ENCODE results near the gene MEPCE.

MEPCE gene

DNA sequence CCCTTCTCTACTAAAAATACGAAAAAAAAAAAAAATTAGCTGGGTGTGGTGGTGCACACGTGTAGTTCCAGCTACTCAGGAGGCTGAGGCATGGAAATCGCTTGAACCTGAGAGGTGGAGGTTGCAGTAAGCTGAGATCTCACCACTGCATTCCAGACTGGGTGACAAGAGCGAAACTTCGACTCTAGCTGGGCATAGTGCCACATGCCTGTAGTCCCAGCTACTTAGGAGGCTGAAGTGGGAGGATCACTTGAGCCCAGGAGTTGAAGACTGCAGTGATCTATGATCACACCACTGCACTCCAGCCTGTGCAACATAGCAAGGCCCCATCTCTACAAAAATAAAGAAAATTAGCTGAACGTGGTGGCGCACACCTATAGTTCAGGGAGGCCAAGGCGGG is 35.7 kb downstream of the MEPCE start:
- DNase-seq = no peak

GRCh38 chr7:100465702-100466311 is 36.2 kb downstream of the MEPCE start:
- peak; percentile 62 for DNase-seq

DNA sequence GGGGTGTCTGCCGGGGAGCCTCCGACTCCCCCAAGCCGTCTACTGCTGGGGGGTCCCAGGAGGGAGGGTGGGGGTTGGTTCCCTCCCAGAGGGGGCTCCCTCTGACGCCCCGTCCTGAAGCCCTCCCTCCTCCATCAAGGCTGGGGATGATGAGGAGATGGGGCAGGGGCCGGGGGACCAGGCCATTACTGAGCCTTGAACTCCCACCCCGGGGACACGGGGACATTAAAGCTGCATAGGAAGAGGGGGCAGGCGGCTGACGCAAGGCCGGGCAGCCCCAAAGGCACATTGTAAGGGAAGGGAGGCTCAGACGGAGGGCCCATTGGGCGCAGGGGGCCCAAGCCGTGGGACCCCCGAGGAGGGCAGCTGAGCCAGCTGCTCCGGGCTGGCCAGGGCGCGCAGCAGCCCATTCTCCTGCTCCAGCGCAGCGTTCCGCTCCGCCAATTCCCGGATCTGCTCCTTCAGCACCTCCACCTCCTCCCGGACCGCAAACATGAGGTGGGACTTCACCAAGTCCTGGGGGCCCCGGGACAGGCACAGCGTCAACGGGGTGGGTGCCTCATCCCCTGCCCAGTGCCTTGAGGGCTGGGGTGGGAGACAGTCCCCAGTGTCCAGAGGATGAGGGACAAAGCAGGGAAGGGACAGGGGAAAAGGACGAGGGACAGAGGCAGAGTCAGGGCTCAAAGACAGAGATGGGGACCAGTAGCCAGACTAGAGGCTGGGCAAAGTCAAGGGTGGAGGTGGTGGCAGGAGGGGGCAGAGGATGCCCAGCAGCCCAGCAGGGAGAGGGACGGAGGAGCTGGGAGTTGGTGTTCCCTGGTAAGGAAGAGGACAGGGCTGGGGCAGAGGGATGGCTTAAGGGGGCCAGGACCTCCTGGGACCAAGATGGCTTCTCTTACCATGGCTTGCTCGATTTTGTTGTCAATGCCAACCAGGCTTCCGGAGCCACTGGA is 37.3 kb downstream of the MEPCE start:
- no peak for DNase-seq

DNA sequence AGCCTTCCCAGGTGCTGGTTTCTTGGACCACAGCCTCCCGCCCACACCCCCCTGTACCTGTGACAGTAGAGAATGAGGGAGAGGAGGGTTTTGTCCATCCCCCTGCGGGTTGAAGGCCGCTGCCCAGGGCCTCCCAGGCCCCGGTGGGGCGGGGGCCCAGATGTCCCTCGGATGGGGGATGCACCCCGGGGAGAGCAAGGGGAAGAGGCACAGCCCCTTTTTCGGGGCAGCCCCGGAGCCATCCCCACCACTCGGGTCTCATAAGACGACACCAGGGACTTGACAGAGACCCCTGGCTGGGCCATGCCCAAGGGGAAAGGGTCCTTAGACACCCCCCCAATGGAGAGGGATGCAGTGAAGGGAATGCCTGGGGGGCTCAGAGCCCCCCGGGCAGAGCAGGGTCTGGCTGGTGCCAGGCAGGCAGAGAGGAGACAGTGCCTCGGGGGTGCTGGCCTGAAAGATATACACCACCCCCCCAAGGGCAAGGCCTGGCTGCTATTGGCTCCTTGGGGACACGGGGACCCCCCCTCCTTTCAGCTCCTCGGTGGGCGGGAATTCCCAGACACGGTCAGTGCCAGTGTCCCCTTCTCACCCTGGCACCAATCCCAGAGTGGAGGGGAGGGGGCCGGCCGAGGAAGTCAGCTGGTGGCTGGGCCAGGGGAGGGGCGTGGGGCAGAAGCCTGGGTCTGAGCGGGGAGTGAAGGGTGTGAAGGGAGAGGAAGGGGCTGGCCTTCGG is 38.2 kb downstream of the MEPCE start:
- no peak for DNase-seq

GRCh38 chr7:100469227-100470044 is 39.8 kb downstream of the MEPCE start:
- peak; percentile 76 for DNase-seq

DNA sequence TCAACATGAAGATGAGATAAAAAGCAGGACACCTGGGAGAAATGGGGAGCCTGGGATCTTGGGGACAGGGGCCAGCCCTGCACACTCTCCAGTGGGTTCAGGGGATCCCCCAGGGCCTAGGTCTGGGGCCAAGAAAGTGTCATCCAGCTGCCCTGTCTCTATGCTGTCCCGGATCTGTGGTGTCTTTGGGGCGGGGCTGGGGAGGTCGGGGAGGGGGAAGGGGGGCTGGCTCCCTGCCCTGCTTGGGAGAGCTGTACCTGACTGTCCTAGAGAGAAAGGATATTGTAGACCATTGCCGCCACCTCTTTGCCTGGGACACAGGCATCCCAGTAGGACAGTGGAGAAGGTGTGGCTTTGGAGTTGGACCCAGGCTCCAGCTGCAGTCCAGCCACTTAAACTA is 41.4 kb downstream of the MEPCE start:
- DNase-seq = no peak

DNA sequence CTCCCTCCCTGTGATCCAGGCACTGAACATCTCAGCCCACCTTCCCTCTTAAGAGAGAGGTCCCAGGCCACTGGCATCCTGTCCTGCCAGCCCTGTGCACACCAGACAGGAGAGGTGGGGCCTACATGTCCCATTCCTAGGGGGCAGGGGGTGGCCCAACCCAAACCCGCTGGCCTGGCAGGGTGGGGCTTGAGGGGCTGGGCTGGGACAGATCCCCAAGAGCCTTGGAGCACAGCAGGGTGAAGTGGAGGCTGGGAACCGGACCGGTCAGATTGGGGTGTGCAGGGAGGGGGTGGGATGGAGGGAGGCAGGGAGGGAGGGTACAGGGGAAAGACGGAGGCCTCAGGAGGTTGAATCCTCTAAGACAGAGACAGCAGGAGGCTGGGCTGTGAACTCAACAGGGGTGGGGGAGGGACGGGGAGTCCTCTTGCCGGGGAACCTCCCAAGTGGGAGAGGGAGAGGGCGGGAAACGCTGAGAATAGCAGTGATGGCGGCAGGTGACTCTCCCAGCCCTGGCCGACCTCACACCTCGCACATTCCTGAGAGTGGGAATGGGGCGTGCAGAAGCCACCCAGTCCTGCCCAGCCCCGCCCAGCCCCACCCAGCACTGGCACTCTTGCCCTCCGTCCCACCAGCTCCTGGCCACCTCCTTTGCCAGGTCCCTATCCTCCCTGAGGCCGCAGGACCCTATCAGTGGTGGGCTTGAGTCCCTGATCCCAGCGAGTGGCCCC is 42.7 kb downstream of the MEPCE start:
- DNase-seq = no peak

DNA sequence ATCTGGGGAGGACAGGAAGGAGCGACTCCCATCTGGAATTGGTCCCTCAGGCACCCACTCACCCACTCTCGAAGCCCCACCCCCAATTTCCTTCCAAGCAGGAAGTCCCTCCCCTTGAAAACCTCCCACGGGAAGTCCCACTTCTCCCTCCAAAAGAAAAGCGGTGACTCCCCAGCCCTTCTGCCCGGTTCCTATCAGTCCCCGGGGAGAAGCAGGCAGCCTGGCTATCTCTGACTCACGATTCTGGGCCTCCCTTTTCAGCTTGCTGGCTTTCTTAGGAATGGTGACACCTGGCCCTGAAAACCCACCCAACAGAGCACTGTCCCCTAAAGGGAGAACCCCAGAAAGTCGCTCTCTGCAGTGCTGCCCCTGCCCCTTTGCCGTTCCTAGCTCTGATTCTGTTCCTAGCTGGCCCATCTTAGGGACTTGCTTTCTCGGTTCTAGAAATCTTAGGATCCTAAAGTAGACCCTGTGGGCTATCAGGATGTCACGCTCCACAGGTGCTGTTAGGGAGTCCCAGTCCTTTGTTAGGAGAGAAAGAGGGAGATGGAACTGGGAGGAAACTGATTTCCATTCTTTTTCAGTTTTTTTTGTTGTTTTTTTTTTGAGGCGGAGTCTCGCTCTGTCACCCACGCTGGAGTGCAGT is 43.3 kb downstream of the MEPCE start:
- no peak for DNase-seq

GRCh38 chr7:100475549-100475948 is 45.9 kb downstream of the MEPCE start:
- no peak for DNase-seq

- DNase-seq = no peak
Measured at GRCh38 chr7:100476101-100476780, 46.6 kb downstream of the MEPCE start.

DNA sequence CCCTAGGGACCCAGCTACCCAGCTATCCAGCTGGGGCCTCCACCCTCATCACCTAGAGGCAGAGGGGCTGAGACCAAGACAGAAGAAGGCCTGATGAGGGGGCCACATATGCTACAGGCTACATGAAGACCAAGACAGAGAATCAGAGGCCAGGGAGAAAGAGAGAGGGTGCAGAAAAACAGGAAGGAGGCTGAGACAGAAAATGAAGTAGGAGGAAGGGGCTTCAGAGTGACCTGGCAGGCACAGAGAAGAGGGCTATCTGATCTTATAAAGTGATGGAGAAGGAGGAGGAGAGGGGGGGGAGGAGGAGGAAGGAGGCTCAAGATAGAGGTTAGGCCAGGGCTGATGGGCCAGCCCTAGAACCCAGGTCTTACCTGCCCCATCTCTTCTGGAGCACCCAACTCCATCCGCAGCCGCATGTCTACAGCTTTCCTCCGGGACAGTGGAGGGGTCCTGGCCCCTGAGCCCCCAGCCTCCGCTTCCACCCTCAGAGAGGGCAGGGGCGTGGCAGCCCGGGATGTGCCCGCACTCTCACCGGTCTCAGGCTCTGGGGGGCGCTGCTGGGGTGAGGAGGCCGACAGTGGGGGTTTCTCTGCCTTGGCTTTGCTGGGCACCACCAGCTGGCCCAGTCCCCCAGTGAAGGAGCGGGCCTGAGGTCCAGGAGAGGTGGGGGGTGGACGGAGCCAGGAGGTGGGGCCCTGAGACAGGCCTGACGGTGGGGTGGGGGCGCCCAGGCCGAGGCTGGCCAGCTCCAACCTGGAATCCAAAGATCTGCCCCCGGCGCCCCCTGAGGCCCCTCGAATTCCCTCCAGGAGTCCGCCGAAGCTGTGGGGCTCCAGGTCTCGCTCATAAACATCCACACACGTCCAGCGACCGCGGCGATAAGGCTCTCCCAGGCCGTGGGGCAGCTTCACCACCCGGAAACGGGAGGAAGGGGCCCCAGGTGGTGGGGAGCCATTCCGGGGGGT is 47.6 kb downstream of the MEPCE start:
- DNase-seq = no peak

GRCh38 chr7:100477871-100478267 is 48.2 kb downstream of the MEPCE start:
- DNase-seq = no peak

DNA sequence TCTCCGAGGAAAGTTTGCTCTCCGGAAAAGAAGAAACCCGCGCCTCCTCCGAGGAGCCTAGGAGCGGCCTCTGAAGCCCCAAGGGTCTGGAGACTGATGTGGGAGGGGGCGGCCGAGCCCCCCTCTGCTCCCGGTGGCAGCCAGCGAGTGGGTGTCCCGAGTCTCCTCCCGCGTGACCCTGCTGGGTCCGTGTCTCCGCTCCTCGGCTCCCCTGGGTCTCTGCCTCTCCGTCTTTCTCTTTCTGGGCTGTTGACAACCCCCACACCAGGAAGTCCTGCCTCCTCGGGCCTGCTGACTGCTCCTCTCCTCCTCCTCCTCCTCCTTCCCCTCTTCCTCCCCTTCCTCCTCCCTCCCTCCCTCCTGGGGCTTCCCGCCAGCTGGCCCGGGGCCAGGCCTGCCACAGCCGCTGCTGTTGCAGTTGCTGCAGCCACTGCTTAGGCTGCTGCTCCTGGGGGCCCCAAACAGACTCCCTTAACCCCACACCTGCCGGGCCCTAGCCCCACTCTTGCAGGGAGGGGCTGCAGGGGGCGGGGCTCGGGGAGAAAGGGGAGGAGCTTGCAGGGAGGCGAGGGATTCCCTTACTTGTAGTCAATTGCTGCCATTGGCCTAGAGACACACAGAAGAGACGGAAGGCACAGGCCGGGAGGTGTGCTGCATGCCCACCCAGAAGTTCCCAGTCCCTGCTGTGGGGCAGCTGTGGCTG is 49.5 kb downstream of the MEPCE start, which contains the start of gene TSC22D4:
TSS of gene TSC22D4 (minus strand) at position 257 of the 703 bp plus-strand sequence. CDS start 1,176 bp downstream, outside the sequence.
- peak; percentile 82 for DNase-seq

GRCh38 chr7:100481466-100481865 is 51.8 kb downstream of the MEPCE start:
- no peak for DNase-seq

- no peak for DNase-seq
Measured at GRCh38 chr7:100482728-100483089, 53.1 kb downstream of the MEPCE start.

- DNase-seq = no peak
Measured at GRCh38 chr7:100483090-100483721, 53.6 kb downstream of the MEPCE start.
